H1 (cell line): ENCODE measurements around the gene SGMS2. TPM values are rescaled to one million over a fixed set of nuclear protein-coding genes. Genes with fewer than 3 reads are reported as not detected.

Experiments used
- CTCF ChIA-PET: fragments of 300-600 bp; sonication (Branson Sonifier 250); formaldehyde crosslinking; loops from one replicate; lab custom pipeline; 2021; ENCODE audit not compliant: partially characterized antibody; lab: Charles Lee
- POLR2A ChIA-PET: fragments of 300-600 bp; sonication (Branson Sonifier 250); formaldehyde crosslinking; loops from one replicate; lab custom pipeline; 2021; ENCODE audit warnings: inconsistent platforms; ENCODE audit not compliant: partially characterized antibody; lab: Charles Lee
- DNase-seq, 2 experiments: peaks; one replicate each; pipeline versions ENCODE4 v3.0.0 to v3.0.0-alpha.2; 2010 to 2022; ENCODE audit warnings: low spot score in 2 of 2, low read depth in 1 of 2, mixed read lengths in 1 of 2
- FAIRE-seq: peaks from 2 replicates; lab custom pipeline; 2011; peaks lifted over from hg19 to GRCh38; lab: Jason Lieb, UNC
- H2AFZ ChIP-seq: 2 replicates; pipeline ENCODE4 v1.8.1; 2012; ENCODE audit warnings: low read length, inconsistent platforms
- H2AK5ac ChIP-seq: 2 replicates; pipeline ENCODE4 v1.6.1; 2013; ENCODE audit warnings: low read depth, low read length
- H2BK120ac ChIP-seq: replicated peaks from 2 replicates; pipeline ENCODE3; 2013; ENCODE audit warnings: low read depth, low read length, inconsistent platforms
- H2BK12ac ChIP-seq: 2 replicates; pipeline ENCODE4 v1.6.1; 2013; ENCODE audit warnings: low read depth, low read length
- H2BK15ac ChIP-seq: 2 replicates; pipeline ENCODE4 v1.6.1; 2013; ENCODE audit warnings: low read length
- H2BK20ac ChIP-seq: 2 replicates; pipeline ENCODE4 v1.6.1; 2013; ENCODE audit warnings: low read length
- H2BK5ac ChIP-seq: 2 replicates; pipeline ENCODE4 v1.6.1; 2013; ENCODE audit warnings: low read depth, low read length
- H3K14ac ChIP-seq: 2 replicates; pipeline ENCODE4 v1.6.1; 2013; ENCODE audit warnings: inconsistent platforms; ENCODE audit not compliant: insufficient read length
- H3K18ac ChIP-seq: 2 replicates; pipeline ENCODE4 v1.6.1; 2013; ENCODE audit warnings: low read length; ENCODE audit errors: extremely low read depth
- H3K23ac ChIP-seq: 2 replicates; pipeline ENCODE4 v1.6.1; 2013; ENCODE audit warnings: inconsistent platforms; ENCODE audit not compliant: insufficient read length
- H3K23me2 ChIP-seq: 2 replicates; pipeline ENCODE4 v1.6.1; 2013; ENCODE audit warnings: low read depth, low read length
- H3K27ac ChIP-seq: 2 replicates; pipeline ENCODE4 v1.6.1; 2011; ENCODE audit warnings: low read depth, low read length, inconsistent platforms
- H3K27me3 ChIP-seq, 4 experiments: replicated peaks in 1 of 4; 1 replicate in 1 of 4; 2 replicates in 3 of 4; pipeline versions ENCODE4 v1.6.1 to v1.8.1; 2011 to 2013; ENCODE audit warnings: low read length in 3 of 4, mild to moderate bottlenecking in 3 of 4, inconsistent platforms in 2 of 4, mixed read lengths in 2 of 4, moderate library complexity in 1 of 4; ENCODE audit not compliant: control insufficient read depth in 3 of 4, insufficient read depth in 3 of 4; ENCODE audit errors: extremely low read depth in 1 of 4
- H3K36me3 ChIP-seq, 4 experiments: 2 replicates each; pipeline versions ENCODE4 v1.6.1 to v1.8.1; 2011 to 2013; ENCODE audit warnings: mild to moderate bottlenecking in 4 of 4, low read length in 3 of 4, moderate library complexity in 2 of 4, control low read depth in 1 of 4, inconsistent platforms in 1 of 4; ENCODE audit not compliant: insufficient read depth in 4 of 4, control insufficient read depth in 2 of 4
- H3K4ac ChIP-seq: replicated peaks from 2 replicates; pipeline ENCODE3; 2013; ENCODE audit warnings: low read length, low read depth, mixed read lengths, inconsistent platforms; ENCODE audit not compliant: insufficient read length
- H3K4me1 ChIP-seq, 4 experiments: replicated peaks in 1 of 4; 1 replicate in 1 of 4; 2 replicates in 3 of 4; pipeline versions ENCODE4 v1.6.1 to v1.8.1; 2011 to 2013; ENCODE audit warnings: low read length in 3 of 4, inconsistent platforms in 2 of 4, mixed read lengths in 1 of 4; ENCODE audit not compliant: insufficient read depth in 4 of 4, control insufficient read depth in 3 of 4
- H3K4me2 ChIP-seq, 2 experiments: 2 replicates each; pipeline versions ENCODE4 v1.6.1 to v1.8.1; 2011 to 2013; ENCODE audit warnings: low read depth in 2 of 2, low read length in 2 of 2, control low read depth in 1 of 2, inconsistent platforms in 1 of 2, mild to moderate bottlenecking in 1 of 2; ENCODE audit not compliant: insufficient read depth in 1 of 2
- H3K4me3 ChIP-seq, 4 experiments: fragments of 200-600, 300-600 bp in 1 of 4; sonication (generic), shearing (Covaris generic), sonication (Bioruptor Twin) in 1 of 4; 2 replicates each; pipeline versions ENCODE4 v1.5.1 to v1.8.1; 2011 to 2016; ENCODE audit warnings: low read length in 4 of 4, low read depth in 3 of 4, control low read depth in 2 of 4, inconsistent platforms in 2 of 4, mild to moderate bottlenecking in 2 of 4, mixed read lengths in 1 of 4, moderate library complexity in 1 of 4; ENCODE audit not compliant: insufficient read depth in 2 of 4; ENCODE audit errors: extremely low read depth in 1 of 4
- H3K56ac ChIP-seq: replicated peaks from 2 replicates; pipeline ENCODE3; 2013; ENCODE audit warnings: low read depth, mild to moderate bottlenecking, mixed read lengths, low read length, inconsistent platforms; ENCODE audit not compliant: insufficient read length
- H3K79me1 ChIP-seq: 2 replicates; pipeline ENCODE4 v1.6.1; 2013; ENCODE audit warnings: low read depth, low read length, control low read depth
- H3K79me2 ChIP-seq, 2 experiments: 2 replicates each; pipeline versions ENCODE4 v1.6.1 to v1.8.1; 2012 to 2013; ENCODE audit warnings: low read length in 2 of 2, mild to moderate bottlenecking in 2 of 2, inconsistent platforms in 1 of 2; ENCODE audit not compliant: insufficient read depth in 2 of 2, control insufficient read depth in 1 of 2
- H3K9ac ChIP-seq, 4 experiments: replicated peaks in 1 of 4; 1 replicate in 1 of 4; 2 replicates in 3 of 4; pipeline versions ENCODE4 v1.6.1 to v1.8.1; 2011 to 2013; ENCODE audit warnings: low read depth in 3 of 4, low read length in 3 of 4, control low read depth in 2 of 4, mild to moderate bottlenecking in 2 of 4, moderate library complexity in 2 of 4, inconsistent platforms in 1 of 4; ENCODE audit errors: extremely low read depth in 1 of 4
- H3K9me3 ChIP-seq, 2 experiments: 2 replicates each; pipeline versions ENCODE4 v1.6.1 to v1.8.1; 2012 to 2013; ENCODE audit warnings: mild to moderate bottlenecking in 2 of 2, moderate library complexity in 2 of 2, control low read depth in 1 of 2, inconsistent platforms in 1 of 2, low read depth in 1 of 2, low read length in 1 of 2, mixed read lengths in 1 of 2; ENCODE audit not compliant: insufficient read depth in 2 of 2
- H4K20me1 ChIP-seq, 2 experiments: replicated peaks in 1 of 2; 2 replicates each; pipeline versions ENCODE3 to v1.8.1; 2011 to 2013; ENCODE audit warnings: inconsistent platforms in 2 of 2, low read length in 2 of 2, mild to moderate bottlenecking in 1 of 2; ENCODE audit not compliant: insufficient read depth in 2 of 2, control insufficient read depth in 1 of 2
- H4K5ac ChIP-seq: 2 replicates; pipeline ENCODE4 v1.6.1; 2013; ENCODE audit warnings: low read length, low read depth, mixed read lengths, inconsistent platforms; ENCODE audit not compliant: insufficient read length
- H4K8ac ChIP-seq: 2 replicates; pipeline ENCODE4 v1.8.0; 2013; ENCODE audit warnings: mild to moderate bottlenecking, moderate library complexity, low read length, inconsistent platforms; ENCODE audit not compliant: insufficient read depth; ENCODE audit errors: extremely low read depth
- H4K91ac ChIP-seq: replicated peaks from 2 replicates; pipeline ENCODE3; 2013; ENCODE audit warnings: low read length, mixed read lengths, inconsistent platforms; ENCODE audit not compliant: insufficient read length
- BACH1 ChIP-seq: IDR thresholded peaks from 2 replicates; pipeline ENCODE4 v1.6.1; 2012; ENCODE audit warnings: low read length, improper control_type of control experiment
- CBX5 ChIP-seq: fragments of 300-800, 300-1000 bp; sonication (generic); IDR thresholded peaks from 2 replicates; pipeline ENCODE4 v1.7.1; 2016; ENCODE audit warnings: antibody characterized with exemption, low read length, low read depth
- CEBPB ChIP-seq: IDR thresholded peaks from 2 replicates; pipeline ENCODE4 v1.6.1; 2012; ENCODE audit warnings: low read depth, low read length
- CHD2 ChIP-seq: IDR thresholded peaks from 2 replicates; pipeline ENCODE4 v1.6.1; 2012; ENCODE audit warnings: low read length, improper control_type of control experiment
- NRF1 ChIP-seq: IDR thresholded peaks from 2 replicates; pipeline ENCODE4 v1.6.1; 2011; ENCODE audit warnings: mild to moderate bottlenecking, low read depth, low read length, improper control_type of control experiment
- POLR2AphosphoS5 ChIP-seq: IDR thresholded peaks from 2 replicates; pipeline ENCODE4 v1.6.1; 2011; ENCODE audit warnings: low read depth, low read length
- RAD21 ChIP-seq, 2 experiments: IDR thresholded peaks in 1 of 2; conservative IDR thresholded peaks in 1 of 2; 2 replicates each; pipeline ENCODE4 v1.6.1; 2011; ENCODE audit warnings: low read depth in 2 of 2, low read length in 2 of 2, improper control_type of control experiment in 1 of 2, inconsistent platforms in 1 of 2, mild to moderate bottlenecking in 1 of 2, moderate library complexity in 1 of 2
- RFX5 ChIP-seq: IDR thresholded peaks from 2 replicates; pipeline ENCODE4 v1.6.1; 2011; ENCODE audit warnings: low read depth, low read length, improper control_type of control experiment, borderline replicate concordance
- RXRA ChIP-seq: IDR thresholded peaks from 2 replicates; pipeline ENCODE4 v1.6.1; 2011; ENCODE audit warnings: low read depth, mild to moderate bottlenecking, low read length, moderate library complexity; ENCODE audit not compliant: insufficient read depth
- SIX5 ChIP-seq: IDR thresholded peaks from 2 replicates; pipeline ENCODE4 v1.6.1; 2011; ENCODE audit warnings: mild to moderate bottlenecking, low read depth, low read length
- SP2 ChIP-seq: IDR thresholded peaks from 2 replicates; pipeline ENCODE4 v1.6.1; 2012; ENCODE audit warnings: mild to moderate bottlenecking, low read length, inconsistent platforms
- TAF1 ChIP-seq: IDR thresholded peaks from 2 replicates; pipeline ENCODE4 v1.6.1; 2011; ENCODE audit warnings: mild to moderate bottlenecking, low read depth, low read length
- TAF7 ChIP-seq: optimal IDR thresholded peaks from 2 replicates; pipeline ENCODE3; 2011; ENCODE audit warnings: low read depth, mild to moderate bottlenecking, inconsistent platforms, low read length, moderate library complexity, borderline replicate concordance
- TEAD4 ChIP-seq: IDR thresholded peaks from 2 replicates; pipeline ENCODE4 v1.6.1; 2012; ENCODE audit warnings: low read depth, low read length, inconsistent platforms, mixed read lengths
- WGBS, 2 experiments: shearing (Covaris generic) in 1 of 2; methylation state at CpG; one replicate each; pipeline versions ENCODE4 v1.1.6 to v1.1.7; 2013 to 2015; ENCODE audit warnings: low lambda C conversion rate in 2 of 2, mixed read lengths in 2 of 2, inconsistent platforms in 1 of 2, low coverage in 1 of 2, missing lambda C conversion rate in 1 of 2; ENCODE audit not compliant: insufficient replicate concordance in 2 of 2, insufficient coverage in 1 of 2, insufficient read length in 1 of 2; ENCODE audit errors: extremely low coverage in 1 of 2, missing lambda C conversion rate in 1 of 2; 5-methylcytosine and 5-hydroxymethylcytosine counted together
- polyA plus RNA-seq, 7 experiments: library from polyadenylated mRNA; depleted of rRNA in 3 of 7; stranded (reverse) in 5 of 7; unstranded in 2 of 7; fragments of >200 nt in 5 of 7; fragments of 200-250 nt in 2 of 7; gene quantifications; 1 replicate in 5 of 7; 2 replicates in 1 of 7; 4 replicates in 1 of 7; pipeline versions ENCODE4 v1.2.1 to v1.2.3, GENCODE V29; 2011 to 2013; ENCODE audit warnings: missing spikeins in 2 of 7, mixed read lengths in 2 of 7
- total RNA-seq: library from RNA; stranded (reverse); fragmentation: NEBNext Ultra II Directional; extraction: Animal tissue kit (Norgen Biotek cat#: 25700); gene quantifications from 2 replicates; pipeline ENCODE4 v1.2.1, GENCODE V29; 2021
- TF ChIP-seq, protein P1 (sequence below): IDR thresholded peaks from 2 replicates; pipeline ENCODE4 v1.6.1; 2011; ENCODE audit warnings: low read depth, mild to moderate bottlenecking, low read length; ENCODE audit not compliant: insufficient read depth

Gene SGMS2
- total and polyA plus RNA-seq, 2 of the 8 experiments (the other 6 are each of a cell fraction or from before 2014, with no cell fraction given) = 0.04 to 1.3 TPM

GRCh38 chr4:107956011-107956410 lies 131.3 kb downstream of the SGMS2 start:
- Histone ChIP-seq H4K5ac (no peak overlapping the region), H4K8ac (no peak overlapping the region), H3K4ac (no peak overlapping the region), H3K27ac (no peak overlapping the region), H2BK20ac (no peak overlapping the region), H3K9me3 (peaks cover 3 to 10% of the 10 kb centered on the region in 2 experiments; a peak in 3 of 4 replicates), H2BK120ac (no peak overlapping the region), H3K36me3 (no peaks in the 10 kb centered on the region), H3K23me2 (no peaks in the 10 kb centered on the region), H3K79me2 (no peaks in the 10 kb centered on the region), H2AK5ac (no peak overlapping the region), H2AFZ (no peak overlapping the region), H3K4me3 (no peak overlapping the region), H2BK12ac (no peak overlapping the region), H2BK5ac (no peak overlapping the region), H3K9ac (no peak overlapping the region), H3K23ac (no peak overlapping the region), H3K18ac (no peak overlapping the region), H4K91ac (no peak overlapping the region), H3K56ac (no peak overlapping the region), H3K4me1 (no peaks in the 10 kb centered on the region), H4K20me1 (no peaks in the 10 kb centered on the region), H3K14ac (no peak overlapping the region), H3K79me1 (no peaks in the 10 kb centered on the region), H3K27me3 (no peaks in the 10 kb centered on the region), H3K4me2 (no peak overlapping the region), H2BK15ac (no peak overlapping the region)
- TF ChIP-seq, protein P1, sequence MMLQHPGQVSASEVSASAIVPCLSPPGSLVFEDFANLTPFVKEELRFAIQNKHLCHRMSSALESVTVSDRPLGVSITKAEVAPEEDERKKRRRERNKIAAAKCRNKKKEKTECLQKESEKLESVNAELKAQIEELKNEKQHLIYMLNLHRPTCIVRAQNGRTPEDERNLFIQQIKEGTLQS = no peak
- no peak for TF ChIP-seq RXRA
- TF ChIP-seq CHD2 = no peak
- no peak for TF ChIP-seq RAD21 (IDR thresholded peaks at IDR 0.05 in 1 of 2, conservative IDR thresholded peaks at IDR 0.05 in 1 of 2; ENCODE audit: low read depth in 2 of 2, low read length in 2 of 2)
- no peak for TF ChIP-seq RFX5
- TF ChIP-seq TAF1 = no peak
- no peak for TF ChIP-seq POLR2AphosphoS5
- TF ChIP-seq NRF1 = no peak
- TF ChIP-seq BACH1 = no peak
- no peak for TF ChIP-seq CEBPB
- TF ChIP-seq CBX5 = no peak
- no peak for TF ChIP-seq TEAD4
- TF ChIP-seq SP2 = no peak
- TF ChIP-seq SIX5 = no peak
- no peak for TF ChIP-seq TAF7
- POLR2A ChIA-PET = no interaction called here
- DNase-seq = no peak
- no peak for FAIRE-seq
- 95% methylated on average over 1 of the region's 1 CpG; no CpG with 5 or more reads in 1 of the 2 experiments for WGBS, 2 experiments
- CTCF ChIA-PET = no interaction called here
